ENCODE results near the gene OIP5. TPM values are rescaled to one million over a fixed set of nuclear protein-coding genes. Genes with fewer than 3 reads are reported as not detected.
"Not testable (repeated sequence)": the region's sequence is repeated elsewhere in the genome, so short reads cannot be mapped to it uniquely, and the experiment has no call there.

Gene OIP5
- polyA plus RNA-seq, 1 experiment: 3.9 TPM

- CTCF ChIA-PET: interaction anchor here (2.7 kb wide), 1 partner anchor 9 kb away, joined by 8 read pairs; the partner anchor contains the start of genes NUSAP1 and OIP5
- POLR2A ChIA-PET: no interaction called here
These were observed 8.8 kb downstream of the OIP5 start for GRCh38 chr15:41323611-41324010.

GRCh38 chr15:41320805-41321330 is 11.5 kb downstream of the OIP5 start:
- DNase-seq (ENCODE audit: low read depth, low spot score); H3K27me3 ChIP-seq (ENCODE audit: control insufficient read depth, insufficient read depth, low read length); H3K27ac ChIP-seq (ENCODE audit: low read depth, low read length); CTCF ChIA-PET; H3K4me3 ChIP-seq (ENCODE audit: low read depth, low read length); POLR2A ChIA-PET; H3K9me3 ChIP-seq (ENCODE audit: control insufficient read depth, insufficient read depth, low read length): not testable (repeated sequence)

More at GRCh38 chr15:41323611-41324010, 8.8 kb downstream of the OIP5 start:
- DNase-seq (ENCODE audit: low read depth, low spot score): no peak
- no peaks in the 10 kb centered on the region for H3K27me3 ChIP-seq (ENCODE audit: control insufficient read depth, insufficient read depth, low read length)
- peaks cover 2% of the 10 kb centered on the region; the same call in 1 of the 2 replicates for H3K9me3 ChIP-seq (ENCODE audit: control insufficient read depth, insufficient read depth, low read length)
- no peak for TF ChIP-seq CTCF (IDR thresholded peaks at IDR 0.05; ENCODE audit: low read depth, low read length)
- H3K4me3 ChIP-seq (ENCODE audit: low read depth, low read length): no peak overlapping the region
- H3K27ac ChIP-seq (ENCODE audit: low read depth, low read length): no peak overlapping the region

GRCh38 chr15:41309226-41309905 is 23.0 kb downstream of the OIP5 start:
- Histone ChIP-seq H3K27me3 (ENCODE audit: control insufficient read depth, insufficient read depth, low read length) (no peaks in the 10 kb centered on the region), H3K27ac (ENCODE audit: low read depth, low read length) (no peak overlapping the region), H3K4me3 (ENCODE audit: low read depth, low read length) (no peak overlapping the region), H3K9me3 (ENCODE audit: control insufficient read depth, insufficient read depth, low read length) (no peaks in the 10 kb centered on the region)
- CTCF ChIA-PET: interaction anchor here (1.6 kb wide), 1 partner anchor 23 kb away, joined by 4 read pairs; the partner anchor contains the start of genes NUSAP1 and OIP5
- DNase-seq (ENCODE audit: low read depth, low spot score): no peak
- TF ChIP-seq CTCF (IDR thresholded peaks at IDR 0.05; ENCODE audit: low read depth, low read length): no peak
- POLR2A ChIA-PET: interaction anchor here (1.3 kb wide), 1 partner anchor 23 kb away, joined by 4 read pairs; the partner anchor contains the start of genes NUSAP1 and OIP5

GRCh38 chr15:41307679-41308078 is 24.7 kb downstream of the OIP5 start:
- CTCF ChIA-PET: no interaction called here
- POLR2A ChIA-PET: no interaction called here
- no peaks in the 10 kb centered on the region for H3K9me3 ChIP-seq (ENCODE audit: control insufficient read depth, insufficient read depth, low read length)
- H3K27me3 ChIP-seq (ENCODE audit: control insufficient read depth, insufficient read depth, low read length): no peaks in the 10 kb centered on the region
- TF ChIP-seq CTCF (IDR thresholded peaks at IDR 0.05; ENCODE audit: low read depth, low read length): no peak
- no peak overlapping the region for H3K4me3 ChIP-seq (ENCODE audit: low read depth, low read length)
- no peak overlapping the region for H3K27ac ChIP-seq (ENCODE audit: low read depth, low read length)
- no peak for DNase-seq (ENCODE audit: low read depth, low spot score)

- Histone ChIP-seq H3K9me3 (ENCODE audit: control insufficient read depth, insufficient read depth, low read length) (no peaks in the 10 kb centered on the region), H3K27ac (ENCODE audit: low read depth, low read length) (no peak overlapping the region), H3K4me3 (ENCODE audit: low read depth, low read length) (no peak overlapping the region), H3K27me3 (ENCODE audit: control insufficient read depth, insufficient read depth, low read length) (no peaks in the 10 kb centered on the region)
- no peak for TF ChIP-seq CTCF (IDR thresholded peaks at IDR 0.05; ENCODE audit: low read depth, low read length)
- ChIA-PET POLR2A (interaction anchor here (0.8 kb wide), 1 partner anchor 28 kb away, joined by 3 read pairs; the partner anchor contains the start of genes NUSAP1 and OIP5), CTCF (no interaction called here)
- DNase-seq (ENCODE audit: low read depth, low spot score): no peak
These were observed 28.1 kb downstream of the OIP5 start for GRCh38 chr15:41304149-41304770.
